GM10266 (cell line): ENCODE measurements around the gene TRIM28.

Experiments
- DNase-seq: peaks from one replicate; pipeline ENCODE4 v3.0.0; 2012; ENCODE audit errors: extremely low spot score
- CTCF ChIP-seq: IDR thresholded peaks from 2 replicates; pipeline ENCODE4 v1.5.1; 2012; ENCODE audit warnings: mild to moderate bottlenecking, low read depth; ENCODE audit not compliant: control insufficient read depth, insufficient read depth; ENCODE audit errors: missing control alignments

The TRIM28 gene

DNA sequence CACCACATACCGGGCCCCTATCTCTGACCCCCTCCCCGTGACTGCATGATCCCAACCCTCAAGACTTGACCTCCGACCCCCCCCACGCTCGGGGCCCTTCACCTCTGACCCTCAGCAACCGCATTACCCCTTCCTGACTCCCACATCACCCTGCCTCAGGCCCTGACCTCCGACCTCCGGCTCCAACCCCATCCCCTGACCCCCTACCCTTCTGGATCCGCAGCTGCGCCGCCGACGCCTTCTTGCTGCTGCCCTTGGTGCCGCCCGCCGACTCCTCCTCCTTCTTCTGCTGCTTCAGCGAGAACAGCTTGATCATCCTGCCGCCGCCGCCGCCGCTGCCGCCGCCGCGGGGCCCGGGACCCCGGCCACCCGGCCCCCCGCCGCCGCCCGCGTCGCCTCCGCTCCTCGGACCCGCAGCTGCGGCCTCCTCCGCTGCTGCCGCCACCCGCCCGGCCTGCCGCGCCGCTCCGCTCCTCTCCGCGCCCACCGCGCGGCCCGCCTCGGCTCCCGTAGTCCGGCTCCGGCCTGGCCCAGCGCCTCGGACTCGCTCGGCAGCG lies 14.3 kb downstream of the TRIM28 start, which contains the start of gene UBE2M:
Gene UBE2M, minus strand, starts transcription at position 546 of the 557 bp plus-strand sequence. Its CDS starts 230 bp downstream, at position 316.
- DNase-seq, result no peak
- no peak for TF ChIP-seq CTCF

DNA sequence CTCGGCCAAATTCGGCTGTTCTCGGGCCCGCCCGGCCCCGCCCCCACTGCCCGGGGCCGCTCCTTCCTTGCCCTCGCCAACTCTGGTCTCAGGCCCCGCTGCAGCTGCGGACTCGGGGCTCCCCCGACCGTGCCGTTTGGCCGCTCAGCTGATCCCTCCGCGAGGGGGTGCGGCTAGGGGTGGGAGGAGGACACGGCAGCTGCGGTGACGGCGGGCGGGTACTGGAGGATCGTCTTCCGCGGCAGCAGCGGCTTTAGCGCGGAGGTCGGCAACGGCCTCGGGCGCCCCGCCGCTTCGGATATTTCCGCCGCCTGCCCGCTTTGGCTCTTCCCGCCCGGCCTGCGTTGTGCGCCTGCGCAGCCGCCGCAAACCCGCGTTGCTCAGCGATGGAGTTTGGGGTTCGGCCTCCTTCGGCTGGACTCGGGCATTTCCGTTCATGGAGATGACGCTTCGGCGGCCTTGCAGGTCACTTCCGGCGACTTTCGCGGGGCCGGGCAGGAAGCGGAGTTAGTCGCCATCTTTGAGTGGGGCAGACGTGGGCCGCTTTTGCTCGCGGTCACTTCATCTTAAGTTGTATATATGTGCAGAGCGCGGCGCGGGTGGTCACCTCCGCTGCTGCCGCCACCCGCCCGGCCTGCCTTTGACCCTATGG lies 14.9 kb downstream of the TRIM28 start:
- TF ChIP-seq CTCF, result no peak
- DNase-seq, result peak; percentile 98

DNA sequence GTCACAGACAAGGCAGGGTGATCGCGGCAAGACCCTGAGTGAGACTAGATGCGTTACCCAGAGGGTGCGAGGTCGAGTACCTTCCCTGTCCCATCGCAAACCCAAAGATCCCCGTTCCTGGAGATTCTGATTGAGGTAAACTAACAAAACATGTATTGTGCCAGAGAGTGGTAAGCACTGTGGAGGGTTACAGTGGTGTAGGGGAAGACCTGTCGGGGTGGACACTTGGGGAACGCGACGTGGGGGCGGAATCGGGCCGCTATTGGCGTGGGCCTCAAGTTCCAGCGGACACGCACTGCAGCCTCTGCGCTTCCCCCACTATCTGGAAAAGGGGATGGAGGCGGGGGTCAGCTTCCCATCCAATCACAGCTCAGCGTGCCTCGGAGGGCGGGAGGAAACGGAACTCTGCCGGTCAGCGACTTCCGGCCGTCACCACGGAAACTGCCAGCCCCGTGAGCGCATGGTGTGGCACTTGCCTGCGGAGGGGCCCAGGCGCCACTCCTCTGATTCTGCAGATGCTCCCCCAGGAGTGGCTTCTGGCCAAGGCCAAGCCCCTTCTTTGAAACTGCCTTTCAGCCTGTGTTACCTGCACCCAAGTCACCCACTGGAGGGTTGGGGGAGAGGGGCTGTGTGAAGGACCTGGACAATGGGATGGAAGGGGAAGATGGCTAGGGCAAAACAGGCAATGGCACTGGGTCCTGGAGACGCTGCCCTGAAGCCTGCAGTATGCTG lies 15.6 kb downstream of the TRIM28 start:
- peak; percentile 93 for DNase-seq
- no peak for TF ChIP-seq CTCF

GRCh38 chr19:58560007-58560887 lies 16.4 kb downstream of the TRIM28 start:
- TF ChIP-seq CTCF, result no peak
- DNase-seq, result no peak

- TF ChIP-seq CTCF, result no peak
- no peak for DNase-seq
Measured at GRCh38 chr19:58560921-58561320, 17.1 kb downstream of the TRIM28 start.

DNA sequence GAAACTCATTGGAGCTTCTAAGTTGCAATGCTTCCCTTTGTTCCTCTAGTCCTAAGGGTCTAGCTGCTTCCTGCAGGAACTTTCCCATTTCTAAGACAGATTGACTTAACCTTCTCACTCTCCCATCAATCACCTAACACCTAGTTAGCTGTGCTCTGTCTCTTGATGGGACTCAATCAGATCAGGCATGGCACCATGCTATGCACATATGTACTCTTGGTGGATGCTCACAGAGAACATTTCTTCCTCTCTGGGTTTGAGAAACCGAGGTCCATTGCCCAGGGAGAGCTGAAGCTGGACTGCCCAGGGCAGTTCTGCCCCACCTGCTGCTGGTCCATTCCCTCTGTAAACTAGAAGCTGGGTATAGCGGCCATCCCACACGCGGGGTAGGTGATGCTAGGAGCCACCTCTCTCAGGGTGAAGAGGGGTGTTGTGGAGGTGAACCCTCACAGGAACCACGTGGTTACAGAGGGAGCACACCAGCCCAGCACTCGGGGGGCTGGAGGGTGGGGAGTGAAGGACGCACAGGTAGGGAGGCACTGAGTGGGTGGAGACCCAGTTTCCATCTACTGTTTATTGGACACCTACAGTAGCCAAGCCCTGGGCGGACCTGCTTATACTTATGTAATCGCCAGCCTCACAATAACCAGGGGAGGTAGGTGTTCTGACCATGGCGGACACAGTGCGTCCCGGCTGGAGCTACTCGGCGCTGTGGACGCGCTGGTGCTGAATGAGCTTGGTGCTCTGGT lies 17.7 kb downstream of the TRIM28 start:
- no peak for DNase-seq
- TF ChIP-seq CTCF, result no peak
